C4-2B (cell line): ENCODE results near the gene HCRTR2.

ENCODE experiments used
- CTCF ChIP-seq: fragments of 450-650 bp; conservative IDR thresholded peaks from 2 replicates; pipeline ENCODE4 v1.5.1; 2017; ENCODE audit warnings: mild to moderate bottlenecking
- ZFX ChIP-seq: fragments of 450-650 bp; IDR thresholded peaks from 2 replicates; pipeline ENCODE4 v1.6.1; 2017

- TF ChIP-seq CTCF (no peak), ZFX (no peak)
Observed at GRCh38 chr6:55282115-55282514, 107.8 kb downstream of the HCRTR2 start.
